Hematopoietic multipotent progenitor cell (in vitro differentiated cells): ENCODE results near the gene ABO. TPM values are rescaled to one million over a fixed set of nuclear protein-coding genes. Genes with fewer than 3 reads are reported as not detected.
"Not testable (repeated sequence)": the region's sequence is repeated elsewhere in the genome, so short reads cannot be mapped to it uniquely, and the experiment has no call there.

ENCODE experiments used
- DNase-seq, 3 donors: peaks; one replicate each; pipeline ENCODE4 v3.0.0-alpha.2; 2011 to 2015; ENCODE audit warnings: low read depth in 2 of 3, low spot score in 2 of 3
- small RNA-seq: library from RNA; depleted of rRNA; stranded (forward); fragments of <200 nt; gene quantifications from one replicate; pipeline ENCODE3, GENCODE V24; 2012
- total RNA-seq: library from RNA; depleted of rRNA; stranded (reverse); fragments of >200 nt; gene quantifications from one replicate; pipeline ENCODE4 v1.2.3, GENCODE V29; 2012

The ABO gene
- total RNA-seq, 1 donor, result 26.7 TPM

DNA sequence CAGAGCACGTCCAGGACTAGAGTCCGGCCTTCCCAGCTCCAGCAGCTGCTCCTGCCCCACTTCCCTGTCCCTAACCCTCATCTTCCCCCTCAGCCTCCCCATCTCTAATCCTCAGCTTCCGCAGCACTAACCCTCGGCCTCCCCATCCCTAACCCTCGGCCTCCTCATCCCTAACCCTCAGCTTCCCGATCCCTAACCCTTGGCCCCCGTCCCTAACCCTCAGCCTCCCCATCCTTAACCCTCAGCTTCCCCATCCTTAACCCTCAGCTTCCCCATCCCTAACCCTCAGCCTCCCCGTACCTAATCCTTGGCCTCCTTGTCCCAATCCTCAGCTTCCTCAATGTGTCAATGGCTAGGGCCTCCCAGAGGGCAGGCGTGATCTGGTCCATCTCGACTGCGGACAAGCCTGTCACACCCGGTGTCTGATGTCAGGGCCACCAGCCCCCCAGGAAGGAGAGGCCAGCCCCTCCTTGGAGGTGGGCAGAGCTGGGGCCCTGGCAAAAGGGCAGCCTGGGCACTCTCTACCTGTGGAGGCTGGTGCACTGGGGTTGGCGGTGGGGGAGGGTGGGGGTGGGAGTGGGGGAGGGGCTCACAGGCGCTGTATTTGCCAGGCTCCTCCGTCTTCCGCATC is 67.3 kb downstream of the ABO start:
- no peak for DNase-seq

DNA sequence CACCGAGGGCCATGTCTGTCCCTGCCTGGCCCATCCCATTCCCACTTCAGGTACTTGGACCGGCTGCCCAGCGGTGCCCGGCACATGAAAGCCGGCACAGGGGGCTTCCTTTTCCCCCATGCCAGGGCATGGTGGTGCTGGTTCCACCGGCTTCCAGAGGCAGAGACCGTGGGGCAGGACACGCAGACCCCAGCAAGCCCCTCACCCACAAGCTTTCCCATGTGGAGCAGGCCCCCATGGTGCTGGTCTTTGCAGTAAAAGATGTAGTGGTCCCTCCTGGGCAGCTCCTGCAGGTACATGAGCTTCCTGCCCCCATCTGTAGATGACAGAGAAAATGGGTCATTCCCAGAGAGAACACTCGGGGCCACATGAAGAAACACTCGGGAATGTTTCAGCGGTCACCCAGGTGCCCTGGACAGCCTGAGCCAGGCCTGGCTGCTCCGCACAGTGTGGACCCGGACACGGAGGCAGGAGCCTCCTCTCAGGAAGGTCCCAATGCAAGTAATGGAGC is 67.9 kb downstream of the ABO start:
- DNase-seq, result no peak

DNA sequence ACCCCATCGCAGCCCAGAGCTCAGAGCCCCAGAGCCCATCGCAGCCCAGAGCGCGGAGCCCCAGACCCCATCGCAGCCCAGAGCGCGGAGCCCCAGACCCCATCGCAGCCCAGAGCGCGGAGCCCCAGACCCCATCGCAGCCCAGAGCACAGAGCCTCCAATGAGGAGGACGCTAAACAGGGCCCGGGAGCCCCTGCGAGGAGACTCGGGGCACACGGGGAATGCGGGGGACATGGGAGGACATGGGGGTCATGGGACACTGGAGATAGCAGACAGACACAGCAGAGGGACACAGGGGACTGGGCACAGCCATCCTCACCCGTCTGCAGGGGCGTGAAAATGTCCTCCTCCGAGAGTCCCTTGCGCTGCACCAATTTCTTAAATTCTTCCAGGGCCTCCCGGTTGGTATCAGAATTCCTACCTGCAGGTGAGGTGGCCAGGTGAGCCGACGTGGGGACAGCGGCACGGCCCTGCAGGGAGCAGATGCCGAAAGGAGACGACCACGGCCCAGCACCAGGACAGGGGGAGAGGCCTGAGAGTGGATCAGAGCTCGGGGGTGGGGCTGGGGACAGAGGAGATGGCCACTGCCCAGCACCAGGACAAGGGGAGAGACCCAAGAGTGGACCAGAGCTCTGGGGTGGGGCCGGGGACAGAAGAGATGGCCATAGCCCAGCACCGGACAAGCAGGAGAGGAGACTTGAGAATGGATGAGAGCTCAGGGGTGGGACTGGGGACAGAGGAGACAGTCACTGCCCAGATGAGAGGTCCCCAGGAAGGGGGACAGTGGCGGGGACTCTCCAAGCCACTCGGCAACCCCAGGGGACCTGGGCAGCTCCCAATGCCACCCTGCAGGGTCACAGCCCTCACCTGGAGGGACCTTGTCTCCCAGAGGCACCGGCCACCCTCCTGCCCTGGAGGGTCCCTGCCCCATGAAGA is 68.7 kb downstream of the ABO start:
- DNase-seq, result no peak

DNA sequence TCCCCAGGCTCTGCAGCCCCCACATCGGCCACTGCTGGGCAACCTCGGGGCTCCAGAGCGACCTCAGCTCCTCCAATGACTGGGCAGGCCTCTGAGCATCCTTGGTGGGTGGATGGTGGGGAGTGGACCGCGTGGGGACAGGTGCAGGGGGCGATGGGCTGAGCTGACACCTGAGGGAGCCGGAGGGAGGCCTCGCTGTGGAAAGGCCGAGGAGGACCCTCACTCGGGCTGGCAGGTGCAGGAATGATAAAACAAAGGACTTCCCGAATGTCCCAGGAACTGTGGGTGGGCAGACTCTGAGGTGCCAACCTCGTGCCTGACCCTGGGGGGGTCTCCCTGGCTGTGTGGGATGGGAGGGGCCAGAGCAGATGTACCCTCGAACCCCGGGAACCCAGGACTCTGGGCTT is 69.5 kb downstream of the ABO start:
- not testable (repeated sequence) for DNase-seq

Small RNAs within 50 kb of the gene (small RNA-seq; reads per million reads assigned to genes)
- not detected for gene RF00019

Other genes with a start within 250 kb of the ABO start
- 76.2 TPM for gene GTF3C5, start 244.2 kb downstream of the ABO start, total RNA-seq
- gene CEL, start 213.2 kb downstream of the ABO start, total RNA-seq, result 1.3 TPM
- 139 TPM for gene RALGDS, start 154.0 kb downstream of the ABO start, total RNA-seq
- 54.9 TPM for gene GBGT1, start 111.3 kb downstream of the ABO start, total RNA-seq
- not detected for gene OBP2B, start 66.0 kb downstream of the ABO start, total RNA-seq
- gene SURF6, start 61.0 kb upstream of the ABO start, total RNA-seq, result 19.4 TPM
- 27.5 TPM for gene MED22, start 72.9 kb upstream of the ABO start, total RNA-seq
- gene RPL7A, start 73.0 kb upstream of the ABO start, total RNA-seq, result 3,489 TPM
- 22.9 TPM for gene SURF1, start 81.3 kb upstream of the ABO start, total RNA-seq
- gene SURF2, start 81.3 kb upstream of the ABO start, total RNA-seq, result 11.3 TPM
- 196 TPM for gene SURF4, start 100.9 kb upstream of the ABO start, total RNA-seq
- 0.81 TPM for gene STKLD1, start 101.2 kb upstream of the ABO start, total RNA-seq
- 29.9 TPM for gene REXO4, start 142.8 kb upstream of the ABO start, total RNA-seq
- gene ADAMTS13, start 147.2 kb upstream of the ABO start, total RNA-seq, result 1.6 TPM
- gene CACFD1, start 184.8 kb upstream of the ABO start, total RNA-seq, result 5.4 TPM
- 6.5 TPM for gene SLC2A6, start 203.9 kb upstream of the ABO start, total RNA-seq
- gene MYMK, start 249.8 kb upstream of the ABO start, total RNA-seq, result not detected